ENCODE results near the gene GDPD3.

Gene GDPD3

GRCh38 chr16:30096862-30097563 is 16.3 kb downstream of the GDPD3 start:
- in situ Hi-C loops (cut with MboI; ENCODE audit: low sequenced_read_pairs): no loop called here

- in situ Hi-C loops (cut with MboI; ENCODE audit: low sequenced_read_pairs): no loop called here
These were observed 17.1 kb downstream of the GDPD3 start, which contains the start of gene YPEL3 for GRCh38 chr16:30096105-30096861. YPEL3 (minus strand) TSS chr16:30096213; CDS start chr16:30095482, 731 bp downstream.

- in situ Hi-C loops (cut with MboI; ENCODE audit: low sequenced_read_pairs): no loop called here
These were observed 17.9 kb downstream of the GDPD3 start for GRCh38 chr16:30095166-30096078.

- in situ Hi-C loops (cut with MboI; ENCODE audit: low sequenced_read_pairs): no loop called here
These were observed 18.7 kb downstream of the GDPD3 start for GRCh38 chr16:30094541-30095165.

- in situ Hi-C loops (cut with MboI; ENCODE audit: low sequenced_read_pairs): no loop called here
These were observed 20.8 kb downstream of the GDPD3 start for GRCh38 chr16:30092373-30093010.

- in situ Hi-C loops (cut with MboI; ENCODE audit: low sequenced_read_pairs): no loop called here
These were observed 21.6 kb downstream of the GDPD3 start, which contains the start of gene TBX6 for GRCh38 chr16:30091474-30092372. TBX6 (minus strand) TSS chr16:30091924; CDS start chr16:30091193, 731 bp downstream.

- in situ Hi-C loops (cut with MboI; ENCODE audit: low sequenced_read_pairs): no loop called here
These were observed 22.6 kb downstream of the GDPD3 start for GRCh38 chr16:30090610-30091331.

GRCh38 chr16:30088832-30089624 is 24.3 kb downstream of the GDPD3 start:
- in situ Hi-C loops (cut with MboI; ENCODE audit: low sequenced_read_pairs): no loop called here

- in situ Hi-C loops (cut with MboI; ENCODE audit: low sequenced_read_pairs): no loop called here
These were observed 25.0 kb downstream of the GDPD3 start for GRCh38 chr16:30088237-30088831.

- in situ Hi-C loops (cut with MboI; ENCODE audit: low sequenced_read_pairs): no loop called here
These were observed 26.0 kb downstream of the GDPD3 start for GRCh38 chr16:30087181-30087898.

GRCh38 chr16:30086291-30087140 is 26.8 kb downstream of the GDPD3 start:
- in situ Hi-C loops (cut with MboI; ENCODE audit: low sequenced_read_pairs): no loop called here

GRCh38 chr16:30085820-30086219 is 27.5 kb downstream of the GDPD3 start:
- in situ Hi-C loops (cut with MboI; ENCODE audit: low sequenced_read_pairs): no loop called here

GRCh38 chr16:30085247-30085646 is 28.1 kb downstream of the GDPD3 start:
- in situ Hi-C loops (cut with MboI; ENCODE audit: low sequenced_read_pairs): no loop called here

- in situ Hi-C loops (cut with MboI; ENCODE audit: low sequenced_read_pairs): no loop called here
These were observed 28.5 kb downstream of the GDPD3 start for GRCh38 chr16:30084816-30085159.

GRCh38 chr16:30084096-30084815 is 29.1 kb downstream of the GDPD3 start:
- in situ Hi-C loops (cut with MboI; ENCODE audit: low sequenced_read_pairs): no loop called here

Data from HL-60/S4 (cell line).